ENCODE data around the gene SLC25A22. TPM values are rescaled to one million over a fixed set of nuclear protein-coding genes. Genes with fewer than 3 reads are reported as not detected.
A peak's percentile ranks its signal among the peaks of the same experiment; 100 is the strongest.

The SLC25A22 gene
- polyA plus RNA-seq, 1 donor: 14.6 TPM

DNA sequence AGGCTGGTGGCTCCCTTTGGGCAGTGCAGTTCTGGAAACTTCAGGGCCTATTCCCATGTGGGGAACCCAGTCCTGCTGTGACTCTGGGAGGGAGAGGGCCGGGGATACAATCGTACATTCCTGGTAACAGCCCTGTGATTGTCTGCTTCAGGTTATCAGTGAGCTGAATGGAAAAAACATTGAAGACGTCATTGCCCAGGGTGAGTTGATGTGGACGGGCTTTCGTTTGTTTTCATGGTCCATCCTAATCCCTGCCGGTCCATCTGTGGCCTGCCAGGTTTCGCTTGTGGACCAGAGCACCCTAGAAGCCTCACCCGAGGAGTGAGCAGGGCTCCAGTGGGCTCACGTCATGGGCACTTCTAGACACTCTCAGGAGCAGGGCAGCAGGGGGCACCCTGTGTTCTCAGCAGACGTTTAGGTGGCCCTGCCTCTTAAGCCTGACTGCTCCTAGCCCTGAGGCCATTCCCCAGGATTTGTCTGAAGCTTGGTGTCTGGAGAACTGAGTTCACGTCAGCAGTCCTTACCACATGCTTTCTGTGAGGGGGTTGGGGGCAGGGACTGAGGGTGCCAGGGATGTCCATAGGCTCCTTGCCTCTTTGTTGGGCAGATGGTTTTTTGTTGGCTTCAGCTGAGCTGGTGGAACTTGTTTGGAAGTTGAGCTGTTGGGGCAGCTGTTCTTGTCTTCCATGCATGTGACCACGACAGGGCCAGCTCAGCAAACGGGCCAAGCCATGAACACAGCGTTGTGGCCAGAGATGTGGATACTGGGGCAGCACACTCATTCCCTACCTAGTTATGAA lies 13.6 kb upstream of the SLC25A22 start:
- Histone ChIP-seq H3K4me1 (ENCODE audit: control insufficient read depth, insufficient read depth, low read length) (peaks cover 13% of the 10 kb centered on the region), H3K27me3 (ENCODE audit: control insufficient read depth, insufficient read depth, low read length) (no peaks in the 10 kb centered on the region), H3K4me3 (ENCODE audit: low read length) (peak overlapping the region; percentile 92), H3K36me3 (ENCODE audit: control insufficient read depth, insufficient read depth, low read length) (peaks cover 36% of the 10 kb centered on the region), H3K27ac (ENCODE audit: low read length) (no peak overlapping the region), H3K9me3 (ENCODE audit: control insufficient read depth, low read depth, low read length) (no peaks in the 10 kb centered on the region)
- DNase-seq: no peak
- WGBS (ENCODE audit: insufficient coverage, low lambda C conversion rate): no CpG with 5 or more reads among the region's 14 CpGs

DNA sequence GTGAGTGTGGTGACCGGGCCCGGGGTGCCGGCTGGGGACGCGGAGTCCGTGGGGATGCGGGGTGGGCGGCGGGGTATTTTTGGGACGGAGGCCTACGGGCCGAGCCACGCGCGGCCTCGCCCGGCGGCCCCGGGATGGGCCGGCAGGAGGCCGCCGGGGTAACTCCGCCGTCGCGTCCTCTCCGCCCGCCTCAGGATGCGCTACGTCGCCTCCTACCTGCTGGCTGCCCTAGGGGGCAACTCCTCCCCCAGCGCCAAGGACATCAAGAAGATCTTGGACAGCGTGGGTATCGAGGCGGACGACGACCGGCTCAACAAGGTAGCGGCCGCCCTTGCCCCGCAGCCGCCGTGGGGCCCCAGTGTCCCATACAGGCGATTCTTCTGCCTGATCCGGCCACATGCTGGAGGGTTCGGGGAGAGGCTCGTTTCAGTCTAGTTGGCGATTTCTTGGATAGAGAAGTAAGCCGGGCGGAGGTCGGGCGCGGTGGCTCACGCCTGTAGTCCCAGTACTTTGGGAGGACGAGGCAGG lies 12.0 kb upstream of the SLC25A22 start:
- WGBS (ENCODE audit: insufficient coverage, low lambda C conversion rate): no CpG with 5 or more reads among the region's 55 CpGs
- Histone ChIP-seq H3K9me3 (ENCODE audit: control insufficient read depth, low read depth, low read length) (no peaks in the 10 kb centered on the region), H3K27ac (ENCODE audit: low read length) (peak overlapping the region; percentile 96), H3K27me3 (ENCODE audit: control insufficient read depth, insufficient read depth, low read length) (no peaks in the 10 kb centered on the region), H3K36me3 (ENCODE audit: control insufficient read depth, insufficient read depth, low read length) (peaks cover 32% of the 10 kb centered on the region), H3K4me1 (ENCODE audit: control insufficient read depth, insufficient read depth, low read length) (peaks cover 13% of the 10 kb centered on the region), H3K4me3 (ENCODE audit: low read length) (peak overlapping the region; percentile 92)
- DNase-seq: no peak

DNA sequence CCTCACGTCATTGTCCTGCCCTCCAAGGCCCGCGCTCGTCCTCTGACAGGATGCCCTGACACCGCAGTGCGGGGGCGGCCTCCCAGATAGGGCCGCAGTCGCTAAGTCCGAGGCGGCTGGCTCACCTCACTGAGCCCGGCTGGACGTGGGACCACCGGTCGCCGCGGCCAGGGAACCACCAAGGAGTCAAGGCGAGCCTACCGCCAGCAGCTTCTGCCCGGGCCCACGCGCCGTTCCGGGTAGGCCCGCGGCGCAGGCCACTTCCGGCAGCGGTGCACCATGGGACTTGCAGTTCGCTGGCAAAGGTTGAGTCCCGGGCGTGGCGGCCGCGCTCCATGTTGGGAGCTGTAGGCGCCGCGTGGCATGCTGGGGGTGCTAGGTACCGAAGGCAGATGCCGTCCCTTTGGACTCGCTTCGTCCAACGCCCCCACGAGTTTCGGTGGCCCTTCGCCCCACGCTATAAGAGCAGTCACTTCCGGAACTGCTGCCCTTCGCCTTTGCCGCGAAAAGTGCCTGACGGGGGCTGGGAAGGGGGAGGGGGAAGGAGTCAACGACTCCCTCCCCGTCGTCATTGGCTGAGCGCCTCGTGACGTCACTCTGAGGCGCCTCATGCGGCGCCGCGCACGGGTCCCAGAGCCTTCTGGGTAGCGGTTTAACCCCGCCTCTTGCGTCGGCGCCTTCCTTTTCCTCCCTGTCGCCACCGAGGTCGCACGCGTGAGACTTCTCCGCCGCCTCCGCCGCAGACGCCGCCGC lies 11.4 kb upstream of the SLC25A22 start, which contains the start of gene RPLP2:
RPLP2 (plus strand) TSS at position 681 of the 753 bp plus-strand sequence. CDS start 268 bp downstream, outside the sequence.
- H3K4me3 ChIP-seq (ENCODE audit: low read length): peak within 1 kb of the TSS; percentile 92
- H3K27me3 ChIP-seq (ENCODE audit: control insufficient read depth, insufficient read depth, low read length): no peaks in the 10 kb centered on the region
- WGBS (ENCODE audit: insufficient coverage, low lambda C conversion rate): no CpG with 5 or more reads among the region's 81 CpGs
- DNase-seq: peak; percentile 97 to 99
- H3K9me3 ChIP-seq (ENCODE audit: control insufficient read depth, low read depth, low read length): no peaks in the 10 kb centered on the region
- H3K36me3 ChIP-seq (ENCODE audit: control insufficient read depth, insufficient read depth, low read length): peaks cover 28% of the 10 kb centered on the region
- H3K4me1 ChIP-seq (ENCODE audit: control insufficient read depth, insufficient read depth, low read length): peaks cover 16% of the 10 kb centered on the region
- H3K27ac ChIP-seq (ENCODE audit: low read length): peak within 1 kb of the TSS; percentile 96

DNA sequence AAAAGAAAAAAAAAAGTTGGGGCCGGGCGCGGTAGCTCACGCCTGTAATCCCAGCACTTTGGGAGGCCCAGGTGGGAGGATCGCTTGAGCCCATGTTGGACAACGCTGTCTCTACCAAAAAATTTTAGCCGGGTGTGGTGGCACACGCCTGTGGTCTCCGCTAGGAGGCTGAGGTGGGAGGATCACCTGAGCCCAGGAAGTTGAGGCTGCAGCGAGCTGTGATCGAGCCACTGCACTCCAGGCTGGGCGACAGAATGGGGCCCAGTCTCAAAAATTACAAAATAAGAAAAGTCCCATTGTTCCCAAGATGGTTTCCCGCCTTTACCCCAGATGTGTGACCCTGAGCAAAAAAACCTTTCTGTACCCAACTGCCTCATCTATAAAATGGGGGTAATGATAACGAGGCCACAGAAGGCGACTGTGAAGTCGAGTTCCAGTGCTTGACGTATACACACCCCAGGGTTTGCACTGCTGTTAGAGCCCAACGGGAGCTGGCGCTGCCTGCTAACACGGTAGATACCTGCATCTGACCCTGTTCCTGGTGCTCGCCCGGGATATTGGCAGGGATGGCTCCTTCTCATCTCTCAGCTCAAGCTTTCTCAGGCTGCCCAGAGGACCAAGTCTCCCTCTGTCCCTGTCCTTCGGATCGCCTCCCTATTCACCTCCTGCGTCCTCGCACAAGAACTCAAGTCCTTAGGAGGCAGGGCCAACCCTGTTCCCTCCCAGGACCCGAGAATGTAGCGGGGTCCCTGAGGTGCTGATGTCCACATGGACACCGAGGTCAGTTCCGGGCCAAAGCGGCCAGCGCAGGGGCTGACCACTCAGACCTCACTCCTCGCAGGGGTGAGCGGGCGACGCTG lies 10.6 kb upstream of the SLC25A22 start:
- no CpG with 5 or more reads among the region's 36 CpGs for WGBS (ENCODE audit: insufficient coverage, low lambda C conversion rate)
- Histone ChIP-seq H3K27me3 (ENCODE audit: control insufficient read depth, insufficient read depth, low read length) (no peaks in the 10 kb centered on the region), H3K4me3 (ENCODE audit: low read length) (peak overlapping the region; percentile 92), H3K4me1 (ENCODE audit: control insufficient read depth, insufficient read depth, low read length) (peaks cover 24% of the 10 kb centered on the region), H3K36me3 (ENCODE audit: control insufficient read depth, insufficient read depth, low read length) (peaks cover 27% of the 10 kb centered on the region), H3K27ac (ENCODE audit: low read length) (peak overlapping the region; percentile 96), H3K9me3 (ENCODE audit: control insufficient read depth, low read depth, low read length) (no peaks in the 10 kb centered on the region)
- no peak for DNase-seq

DNA sequence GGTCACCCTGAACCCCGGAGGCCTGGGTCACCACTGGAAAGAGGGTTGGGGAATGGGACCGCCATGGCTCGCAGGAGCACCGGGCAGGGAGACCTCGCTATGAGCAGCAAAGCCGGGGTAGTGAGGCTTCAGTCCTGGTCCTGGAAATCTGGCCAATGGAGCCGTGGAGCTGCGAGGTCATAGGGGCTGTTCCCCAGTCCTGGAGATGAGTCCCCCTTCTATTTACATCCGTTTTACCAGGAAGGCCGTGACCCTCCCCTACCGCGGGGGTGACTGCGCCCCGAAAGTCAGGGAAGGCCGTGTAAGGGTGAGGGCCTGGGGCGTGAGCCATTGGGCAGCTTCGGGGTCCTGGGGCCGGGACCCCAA lies 6.5 kb upstream of the SLC25A22 start:
- peaks cover 21% of the 10 kb centered on the region for H3K4me1 ChIP-seq (ENCODE audit: control insufficient read depth, insufficient read depth, low read length)
- H3K9me3 ChIP-seq (ENCODE audit: control insufficient read depth, low read depth, low read length): peaks cover 3% of the 10 kb centered on the region
- no peak overlapping the region for H3K27ac ChIP-seq (ENCODE audit: low read length)
- H3K4me3 ChIP-seq (ENCODE audit: low read length): peak overlapping the region; percentile 66
- no peaks in the 10 kb centered on the region for H3K27me3 ChIP-seq (ENCODE audit: control insufficient read depth, insufficient read depth, low read length)
- DNase-seq: no peak
- no CpG with 5 or more reads among the region's 18 CpGs for WGBS (ENCODE audit: insufficient coverage, low lambda C conversion rate)
- peaks cover 27% of the 10 kb centered on the region for H3K36me3 ChIP-seq (ENCODE audit: control insufficient read depth, insufficient read depth, low read length)

DNA sequence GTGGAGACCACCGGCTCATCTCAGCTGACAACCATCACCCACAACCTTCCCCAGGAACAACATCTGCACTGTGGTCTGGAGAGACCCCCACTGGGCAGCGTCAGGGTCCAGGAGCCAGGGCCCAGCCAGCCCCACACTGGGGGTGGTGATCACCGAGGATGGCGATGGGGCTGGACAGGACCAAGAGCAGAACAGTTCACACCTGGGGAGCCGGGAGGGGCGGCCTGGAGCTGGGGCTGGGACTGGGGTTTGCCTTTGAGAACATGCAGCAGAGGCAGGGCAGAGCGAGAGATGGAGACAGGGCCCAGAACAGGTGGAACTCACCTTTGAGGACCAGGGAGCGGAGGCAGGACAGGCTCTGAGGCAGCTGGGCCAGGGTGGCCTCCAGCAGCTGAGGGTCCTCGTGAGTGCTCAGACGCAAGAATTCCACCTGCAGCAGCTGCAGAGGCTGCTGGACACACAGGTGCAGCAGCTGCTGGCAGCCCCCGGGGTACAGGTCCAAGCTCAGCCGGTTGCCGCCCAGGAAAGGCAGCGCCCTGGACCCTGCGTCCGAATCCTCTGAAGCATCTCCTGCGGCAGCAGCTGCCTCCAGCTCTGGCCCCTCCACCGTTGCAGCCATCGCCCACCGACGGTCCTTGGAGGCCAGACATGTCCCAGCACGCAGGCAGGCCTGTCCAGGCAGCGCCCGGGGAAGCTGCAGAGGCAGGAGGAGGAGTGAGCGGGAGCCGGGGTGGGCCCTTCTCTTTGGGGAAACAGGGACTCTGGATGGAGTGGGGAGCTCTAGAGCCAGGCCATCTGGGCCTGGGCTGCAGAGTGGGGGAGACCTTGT lies 5.9 kb upstream of the SLC25A22 start:
- Histone ChIP-seq H3K36me3 (ENCODE audit: control insufficient read depth, insufficient read depth, low read length) (peaks cover 32% of the 10 kb centered on the region), H3K9me3 (ENCODE audit: control insufficient read depth, low read depth, low read length) (peaks cover 3% of the 10 kb centered on the region), H3K27ac (ENCODE audit: low read length) (no peak overlapping the region), H3K4me3 (ENCODE audit: low read length) (peak overlapping the region; percentile 66), H3K27me3 (ENCODE audit: control insufficient read depth, insufficient read depth, low read length) (no peaks in the 10 kb centered on the region), H3K4me1 (ENCODE audit: control insufficient read depth, insufficient read depth, low read length) (peaks cover 21% of the 10 kb centered on the region)
- no peak for DNase-seq
- WGBS (ENCODE audit: insufficient coverage, low lambda C conversion rate): no CpG with 5 or more reads among the region's 26 CpGs

DNA sequence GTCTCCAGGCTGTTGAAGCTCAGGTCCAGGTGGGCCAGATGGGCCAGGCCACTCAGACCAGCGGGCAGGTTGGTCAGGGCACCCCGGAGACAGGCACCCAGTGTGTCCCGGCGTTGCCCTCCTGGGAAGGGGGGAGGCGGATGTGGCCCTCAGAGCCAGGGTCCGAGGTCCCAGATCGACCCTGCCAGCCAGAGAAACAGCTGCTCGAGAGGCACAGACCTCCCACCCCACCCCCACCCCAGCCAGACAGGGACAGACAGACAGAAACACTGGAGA lies 5.3 kb upstream of the SLC25A22 start:
- Histone ChIP-seq H3K27ac (ENCODE audit: low read length) (no peak overlapping the region), H3K4me3 (ENCODE audit: low read length) (no peak overlapping the region), H3K9me3 (ENCODE audit: control insufficient read depth, low read depth, low read length) (peaks cover 3% of the 10 kb centered on the region), H3K4me1 (ENCODE audit: control insufficient read depth, insufficient read depth, low read length) (peaks cover 19% of the 10 kb centered on the region), H3K36me3 (ENCODE audit: control insufficient read depth, insufficient read depth, low read length) (peaks cover 34% of the 10 kb centered on the region), H3K27me3 (ENCODE audit: control insufficient read depth, insufficient read depth, low read length) (no peaks in the 10 kb centered on the region)
- no CpG with 5 or more reads among the region's 8 CpGs for WGBS (ENCODE audit: insufficient coverage, low lambda C conversion rate)
- no peak for DNase-seq

DNA sequence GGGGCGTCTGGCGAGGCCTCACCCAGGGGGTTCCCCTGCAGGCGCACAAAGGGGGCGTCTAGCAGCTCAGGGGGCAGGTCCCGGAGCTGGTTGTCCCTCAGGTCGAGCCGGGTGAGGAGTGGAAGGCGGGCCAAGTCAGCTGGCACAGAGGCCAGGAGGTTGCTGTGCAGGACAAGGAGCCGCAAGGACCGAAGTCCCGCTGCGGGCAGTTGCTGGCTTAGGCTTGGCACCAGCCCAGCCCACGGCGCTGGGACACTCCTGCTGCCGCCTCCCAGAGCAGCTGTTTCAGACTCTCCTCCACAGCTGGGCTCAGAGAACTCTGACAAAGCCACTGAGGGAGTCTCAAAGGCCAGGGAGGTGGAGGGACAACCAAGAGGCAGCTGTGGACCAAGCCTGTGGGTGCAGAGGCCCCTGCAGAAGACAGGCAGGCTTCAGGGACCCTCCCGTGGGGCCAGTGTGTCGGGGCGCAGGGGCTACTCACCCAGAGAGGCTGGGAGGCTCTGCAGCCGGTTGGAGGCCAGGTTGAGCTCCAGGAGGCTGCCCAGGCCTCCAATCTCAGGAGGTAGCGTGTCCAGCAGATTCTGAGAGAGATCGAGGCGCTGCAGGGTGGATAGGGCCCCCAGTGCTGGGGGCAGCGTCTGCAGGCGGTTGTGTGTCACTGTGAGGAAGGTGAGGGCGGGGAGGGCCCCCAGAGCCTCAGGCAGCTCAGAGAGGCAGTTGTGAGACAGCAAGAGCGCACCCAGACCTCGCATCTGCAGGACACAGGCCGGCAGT lies 4.8 kb upstream of the SLC25A22 start:
- Histone ChIP-seq H3K27ac (ENCODE audit: low read length) (no peak overlapping the region), H3K27me3 (ENCODE audit: control insufficient read depth, insufficient read depth, low read length) (no peaks in the 10 kb centered on the region), H3K4me3 (ENCODE audit: low read length) (no peak overlapping the region), H3K4me1 (ENCODE audit: control insufficient read depth, insufficient read depth, low read length) (peaks cover 18% of the 10 kb centered on the region), H3K9me3 (ENCODE audit: control insufficient read depth, low read depth, low read length) (peaks cover 3% of the 10 kb centered on the region), H3K36me3 (ENCODE audit: control insufficient read depth, insufficient read depth, low read length) (peaks cover 34% of the 10 kb centered on the region)
- no CpG with 5 or more reads among the region's 28 CpGs for WGBS (ENCODE audit: insufficient coverage, low lambda C conversion rate)
- no peak for DNase-seq

DNA sequence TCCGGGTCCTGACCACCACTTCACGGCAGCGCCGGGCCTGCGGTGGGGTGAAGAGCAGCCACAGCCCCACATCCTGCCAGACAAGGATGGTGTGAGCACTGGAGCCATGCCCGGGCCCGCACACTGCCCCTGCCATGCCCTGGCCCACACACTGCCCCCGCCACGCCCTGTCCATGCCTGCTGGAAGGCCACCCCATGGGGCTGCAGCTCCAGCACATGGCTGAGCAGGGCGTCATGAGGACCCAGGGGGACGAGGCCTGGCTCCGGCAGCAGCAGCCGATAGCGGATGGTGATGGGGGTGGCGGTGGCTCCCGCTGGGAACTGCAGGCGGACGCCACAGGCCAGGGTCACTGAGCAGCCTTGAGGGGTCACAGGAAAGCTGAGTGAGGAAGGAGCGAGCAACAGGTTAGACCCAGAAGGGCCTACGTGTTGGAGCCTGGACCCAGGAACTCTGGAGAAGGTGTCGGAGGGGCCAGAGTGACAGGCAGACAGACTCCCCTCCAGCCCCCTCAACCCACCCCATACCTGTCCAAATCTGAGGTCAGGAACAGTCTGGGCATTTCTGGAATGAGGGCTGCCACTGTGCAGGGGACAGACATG lies 4.0 kb upstream of the SLC25A22 start:
- Histone ChIP-seq H3K9me3 (ENCODE audit: control insufficient read depth, low read depth, low read length) (peaks cover 3% of the 10 kb centered on the region), H3K4me3 (ENCODE audit: low read length) (no peak overlapping the region), H3K27ac (ENCODE audit: low read length) (no peak overlapping the region), H3K36me3 (ENCODE audit: control insufficient read depth, insufficient read depth, low read length) (peaks cover 34% of the 10 kb centered on the region), H3K4me1 (ENCODE audit: control insufficient read depth, insufficient read depth, low read length) (peaks cover 19% of the 10 kb centered on the region), H3K27me3 (ENCODE audit: control insufficient read depth, insufficient read depth, low read length) (no peaks in the 10 kb centered on the region)
- DNase-seq: no peak
- no CpG with 5 or more reads among the region's 21 CpGs for WGBS (ENCODE audit: insufficient coverage, low lambda C conversion rate)
